Upper lobe of right lung (tissue), 1 donor: ENCODE measurements around the gene ZNF473. TPM values are rescaled to one million over a fixed set of nuclear protein-coding genes. Genes with fewer than 3 reads are reported as not detected.

ENCODE experiments used
- ATAC-seq: fragments of 200-7000 bp; cut with Tn5 transposase; one replicate; pipeline ENCODE4 v1.9.1; 2020; ENCODE audit warnings: mild to moderate bottlenecking, moderate library complexity
- DNase-seq: peaks from one replicate; pipeline ENCODE4 v3.0.0-alpha.2; 2020
- H3K27ac ChIP-seq: fragments of 200-600 bp; one replicate; pipeline ENCODE4 v1.8.0; 2022
- H3K27me3 ChIP-seq: fragments of 200-600 bp; one replicate; pipeline ENCODE4 v1.8.0; 2022; ENCODE audit warnings: mild to moderate bottlenecking
- H3K36me3 ChIP-seq: fragments of 200-600 bp; one replicate; pipeline ENCODE4 v1.8.0; 2022
- H3K4me1 ChIP-seq: fragments of 200-600 bp; one replicate; pipeline ENCODE4 v1.8.0; 2022
- H3K4me3 ChIP-seq: fragments of 200-600 bp; one replicate; pipeline ENCODE4 v1.8.0; 2022; ENCODE audit warnings: mild to moderate bottlenecking
- H3K9me3 ChIP-seq: fragments of 200-600 bp; one replicate; pipeline ENCODE4 v1.8.0; 2022
- intact Hi-C: fragments of 100-400 bp; cut with DNase I; formaldehyde crosslinking; loops from one replicate; pipeline ENCODE4 v1.11.0; 2022
- total RNA-seq: library from RNA; stranded (reverse); fragmentation: NEBNext Ultra II Directional; extraction: Animal tissue kit (Norgen Biotek cat#: 25700); gene quantifications from one replicate; pipeline ENCODE4 v1.2.1, GENCODE V29; 2021
- TF ChIP-seq, protein P1 (sequence below): fragments of 200-600 bp; IDR thresholded peaks from one replicate; pipeline ENCODE4 v1.8.0; 2022; ENCODE audit warnings: antibody characterized with exemption
- donor health status: DM: no; HTN: yes; CAD: no; lungs with severe emphysema.

The ZNF473 gene
- total RNA-seq, 1 donor from 2014 or later: 8.4 TPM

DNA sequence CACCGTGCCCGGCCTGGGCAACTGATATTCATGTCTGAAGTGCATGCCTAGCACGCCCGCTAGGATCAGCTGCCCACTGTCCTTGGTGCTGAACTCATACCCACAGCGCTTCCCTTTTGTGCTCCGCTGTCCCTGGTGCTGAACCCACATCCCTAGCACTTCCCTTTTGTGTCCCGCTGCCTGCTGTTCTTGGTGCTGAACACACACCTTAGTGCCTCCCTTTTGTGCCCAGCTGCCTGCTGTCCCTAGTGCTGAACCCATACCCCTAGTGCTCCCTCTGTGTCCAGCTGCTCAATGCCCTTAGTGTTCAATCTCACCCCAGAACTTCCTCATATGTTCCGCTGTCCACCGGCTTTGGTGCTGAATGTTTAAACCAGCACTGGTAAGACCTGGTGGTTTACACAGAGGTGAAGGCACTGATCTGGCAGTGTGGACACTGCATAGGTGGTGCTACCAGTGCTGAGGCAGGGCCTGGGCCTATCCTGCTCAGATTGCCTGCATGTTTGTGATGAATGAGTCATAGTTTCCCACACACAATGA, 38.6 kb upstream of the ZNF473 start:
- H3K27ac ChIP-seq: no peak overlapping the region
- no peaks in the 10 kb centered on the region for H3K4me1 ChIP-seq
- H3K36me3 ChIP-seq: peaks cover 69% of the 10 kb centered on the region
- peak; percentile 87 for DNase-seq
- intact Hi-C loops: no loop called here
- peak; percentile 94 for ATAC-seq
- H3K9me3 ChIP-seq: no peaks in the 10 kb centered on the region
- H3K27me3 ChIP-seq: no peaks in the 10 kb centered on the region
- no peak overlapping the region for H3K4me3 ChIP-seq
- TF ChIP-seq, protein P1, sequence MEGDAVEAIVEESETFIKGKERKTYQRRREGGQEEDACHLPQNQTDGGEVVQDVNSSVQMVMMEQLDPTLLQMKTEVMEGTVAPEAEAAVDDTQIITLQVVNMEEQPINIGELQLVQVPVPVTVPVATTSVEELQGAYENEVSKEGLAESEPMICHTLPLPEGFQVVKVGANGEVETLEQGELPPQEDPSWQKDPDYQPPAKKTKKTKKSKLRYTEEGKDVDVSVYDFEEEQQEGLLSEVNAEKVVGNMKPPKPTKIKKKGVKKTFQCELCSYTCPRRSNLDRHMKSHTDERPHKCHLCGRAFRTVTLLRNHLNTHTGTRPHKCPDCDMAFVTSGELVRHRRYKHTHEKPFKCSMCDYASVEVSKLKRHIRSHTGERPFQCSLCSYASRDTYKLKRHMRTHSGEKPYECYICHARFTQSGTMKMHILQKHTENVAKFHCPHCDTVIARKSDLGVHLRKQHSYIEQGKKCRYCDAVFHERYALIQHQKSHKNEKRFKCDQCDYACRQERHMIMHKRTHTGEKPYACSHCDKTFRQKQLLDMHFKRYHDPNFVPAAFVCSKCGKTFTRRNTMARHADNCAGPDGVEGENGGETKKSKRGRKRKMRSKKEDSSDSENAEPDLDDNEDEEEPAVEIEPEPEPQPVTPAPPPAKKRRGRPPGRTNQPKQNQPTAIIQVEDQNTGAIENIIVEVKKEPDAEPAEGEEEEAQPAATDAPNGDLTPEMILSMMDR: no peak

DNA sequence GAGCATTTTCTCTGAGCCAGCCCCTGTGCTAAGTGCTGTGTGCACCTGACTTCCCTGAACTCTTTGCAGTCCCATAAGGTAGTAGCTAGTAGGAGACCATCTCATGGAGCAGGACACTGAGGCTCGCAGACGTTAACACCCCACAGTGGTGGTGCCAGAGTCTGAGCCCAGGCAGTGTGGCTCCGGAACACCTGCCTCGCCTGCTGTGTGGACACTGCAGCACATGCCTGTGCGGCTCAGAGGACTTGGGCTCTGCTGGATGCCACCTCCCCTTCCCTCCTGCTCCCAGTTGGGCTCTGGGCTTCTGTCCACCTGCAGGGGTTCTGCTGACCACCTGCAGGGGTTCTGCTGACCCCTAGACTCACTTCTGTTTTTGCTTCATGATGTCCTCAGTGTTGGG, 37.8 kb upstream of the ZNF473 start:
- DNase-seq (no peak), ATAC-seq (no peak)
- TF ChIP-seq, protein P1: no peak
- no peak overlapping the region for H3K4me3 ChIP-seq
- H3K4me1 ChIP-seq: no peaks in the 10 kb centered on the region
- no peak overlapping the region for H3K27ac ChIP-seq
- no peaks in the 10 kb centered on the region for H3K27me3 ChIP-seq
- H3K9me3 ChIP-seq: no peaks in the 10 kb centered on the region
- intact Hi-C loops: no loop called here
- peaks cover 76% of the 10 kb centered on the region for H3K36me3 ChIP-seq

DNA sequence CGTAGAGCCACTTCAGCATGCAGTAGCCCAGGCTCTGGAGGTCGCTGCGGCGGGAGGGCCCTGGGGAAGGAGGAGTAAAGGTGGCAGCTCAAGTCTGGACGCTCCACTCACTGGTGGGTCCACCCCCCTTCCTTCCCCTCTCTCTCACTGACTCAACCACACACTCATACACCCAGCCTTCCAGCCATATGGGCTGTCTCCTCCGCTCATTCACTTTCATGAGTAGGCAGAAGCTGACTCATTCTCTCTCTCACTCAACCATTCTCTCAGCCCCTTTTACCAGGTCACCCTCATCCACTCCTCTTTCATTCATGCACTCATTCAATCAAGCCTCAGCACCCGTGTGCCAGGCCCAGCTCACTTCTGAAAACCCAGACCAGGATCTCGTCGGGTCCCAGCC, 37.4 kb upstream of the ZNF473 start:
- no peak for DNase-seq

DNA sequence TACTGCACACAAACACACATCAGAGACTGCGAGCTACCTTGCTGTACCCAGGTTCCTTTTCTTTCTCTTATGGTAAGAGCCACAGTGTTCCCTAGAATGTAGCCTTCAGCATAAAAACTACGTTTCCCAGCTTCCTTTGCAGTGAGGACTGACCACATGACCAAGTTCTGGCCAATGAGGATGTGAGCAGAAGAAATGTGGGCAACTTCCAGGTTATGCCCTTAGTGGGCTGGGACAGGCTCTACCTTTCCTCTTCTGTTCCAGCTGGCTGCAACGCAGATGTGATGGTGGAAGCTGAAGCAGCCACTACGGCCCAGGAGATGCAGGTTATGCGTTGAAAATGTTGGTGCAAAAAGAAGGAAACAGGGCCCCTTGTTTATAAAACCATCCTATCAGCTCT, 28.1 kb upstream of the ZNF473 start:
- Histone ChIP-seq H3K9me3 (no peaks in the 10 kb centered on the region), H3K4me3 (no peak overlapping the region), H3K4me1 (no peaks in the 10 kb centered on the region), H3K27ac (no peak overlapping the region), H3K27me3 (no peaks in the 10 kb centered on the region), H3K36me3 (peaks cover 93% of the 10 kb centered on the region)
- DNase-seq: no peak
- TF ChIP-seq, protein P1: no peak
- intact Hi-C loops: no loop called here
- peak; percentile 53 for ATAC-seq

More for the DNA sequence above, 37.4 kb upstream of the ZNF473 start:
- TF ChIP-seq, protein P1: no peak
- no peaks in the 10 kb centered on the region for H3K9me3 ChIP-seq
- no peaks in the 10 kb centered on the region for H3K27me3 ChIP-seq
- no peaks in the 10 kb centered on the region for H3K4me1 ChIP-seq
- no peak overlapping the region for H3K27ac ChIP-seq
- H3K36me3 ChIP-seq: peaks cover 81% of the 10 kb centered on the region
- ATAC-seq: no peak
- no peak overlapping the region for H3K4me3 ChIP-seq
- intact Hi-C loops: no loop called here

DNA sequence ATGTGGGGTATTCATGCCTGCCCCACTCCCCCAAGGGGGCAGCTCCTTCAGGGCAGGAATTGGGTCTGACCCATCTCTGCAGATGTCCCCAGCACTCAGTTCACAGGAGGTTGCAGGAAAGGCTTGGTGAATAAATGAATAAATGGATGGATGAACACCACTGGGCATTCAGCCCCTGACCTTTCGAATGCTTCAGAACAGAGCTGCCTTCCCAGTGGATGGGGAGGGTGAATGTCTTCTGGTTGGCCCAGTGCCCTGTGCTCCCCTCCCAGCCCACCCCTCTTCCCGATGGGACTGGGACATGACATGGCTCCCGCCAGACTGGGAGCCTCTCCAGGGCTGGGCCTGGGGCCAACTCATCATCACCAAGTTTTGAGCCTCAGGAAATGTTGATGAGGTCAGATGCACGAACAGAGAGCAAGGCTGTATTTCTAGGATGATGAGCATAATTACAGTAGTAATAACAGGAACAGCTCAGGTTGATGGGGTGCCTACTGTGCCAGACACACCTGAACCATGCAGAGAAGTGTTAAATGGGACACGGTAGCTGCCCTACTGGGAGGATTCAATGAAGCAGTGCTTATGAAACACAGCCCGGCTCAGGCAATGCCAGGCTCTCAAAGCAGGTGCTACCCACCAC, 26.3 kb upstream of the ZNF473 start:
- TF ChIP-seq, protein P1: no peak
- Histone ChIP-seq H3K4me3 (no peak overlapping the region), H3K27me3 (no peaks in the 10 kb centered on the region), H3K9me3 (no peaks in the 10 kb centered on the region), H3K36me3 (peaks cover 94% of the 10 kb centered on the region), H3K4me1 (no peaks in the 10 kb centered on the region), H3K27ac (no peak overlapping the region)
- ATAC-seq: no peak
- DNase-seq: no peak
- intact Hi-C loops: no loop called here
